ENCODE measurements around the gene ARID5B.
A peak's percentile ranks its signal among the peaks of the same experiment; 100 is the strongest.

Gene ARID5B

DNA sequence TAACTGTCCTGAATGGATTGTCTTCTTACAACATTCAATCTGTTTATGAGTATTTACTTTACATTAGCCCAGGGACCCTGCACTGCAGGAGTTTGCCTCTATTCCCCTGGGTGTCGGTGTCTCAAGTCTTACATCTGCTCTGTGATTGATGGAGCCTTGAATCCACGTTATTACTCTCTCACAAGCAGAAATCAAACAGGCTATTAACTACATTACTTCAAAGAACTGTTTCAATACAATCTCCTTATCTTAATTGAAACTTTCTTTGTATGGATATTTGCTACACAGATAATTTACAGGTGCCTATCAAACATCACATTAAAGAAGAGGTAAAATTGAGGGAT is 3.1 kb upstream of the ARID5B start:
- no peak for DNase-seq (ENCODE audit: insufficient read length, low spot score)
- TF ChIP-seq POU2F2 (IDR thresholded peaks at IDR 0.05; ENCODE audit: low read depth, low read length), result no peak
- no peak for TF ChIP-seq SPI1 (IDR thresholded peaks at IDR 0.05; ENCODE audit: low read depth, low read length)
- peak; percentile 38 for FAIRE-seq

DNA sequence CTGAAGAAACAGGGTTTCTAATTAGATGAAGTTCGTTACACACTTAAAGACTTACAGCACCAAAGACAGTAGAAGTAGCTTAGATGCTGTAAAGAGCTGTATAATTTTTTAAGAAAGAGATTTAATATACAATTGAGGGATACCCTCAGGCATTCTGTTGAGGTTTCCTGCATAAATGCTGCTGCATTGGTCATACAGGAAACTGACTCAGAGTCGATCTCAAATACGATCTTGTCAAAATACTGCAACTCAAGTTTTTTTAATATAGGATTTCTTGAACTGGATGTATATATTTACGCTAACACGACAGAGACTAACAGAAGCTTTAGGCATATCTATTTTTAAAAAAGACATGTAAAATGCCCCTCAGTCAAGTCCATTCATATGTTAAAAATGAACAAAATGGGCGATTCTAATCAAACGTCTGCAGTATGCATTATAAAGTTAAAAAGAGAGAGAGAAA is 2.4 kb upstream of the ARID5B start:
- DNase-seq (ENCODE audit: insufficient read length, low spot score) (no peak), FAIRE-seq (no peak)
- TF ChIP-seq POU2F2 (IDR thresholded peaks at IDR 0.05; ENCODE audit: low read depth, low read length) (no peak), PAX5 (IDR thresholded peaks at IDR 0.05; ENCODE audit: insufficient read depth, low read length, severe bottlenecking) (no peak), POLR2AphosphoS5 (IDR thresholded peaks at IDR 0.05; ENCODE audit: low read depth, low read length) (no peak), SPI1 (IDR thresholded peaks at IDR 0.05; ENCODE audit: low read depth, low read length) (no peak), TAF1 (IDR thresholded peaks at IDR 0.05; ENCODE audit: low read depth, low read length) (no peak), POLR2A (IDR thresholded peaks at IDR 0.05; ENCODE audit: low read depth, low read length) (no peak)

- FAIRE-seq, result no peak
Observed at GRCh38 chr10:61899663-61899996, 1.9 kb upstream of the ARID5B start.

GRCh38 chr10:61899997-61900828 is 1.3 kb upstream of the ARID5B start:
- no peak for DNase-seq (ENCODE audit: insufficient read length, low spot score)
- FAIRE-seq, result peak; percentile 84
- peak; percentile 46; the same call in 1 of the 2 replicates for TF ChIP-seq POLR2AphosphoS5 (IDR thresholded peaks at IDR 0.05; ENCODE audit: low read depth, low read length)
- peak; percentile 83; the same call in 1 of the 2 replicates for TF ChIP-seq POU2F2 (IDR thresholded peaks at IDR 0.05; ENCODE audit: low read depth, low read length)
- TF ChIP-seq POLR2A (IDR thresholded peaks at IDR 0.05; ENCODE audit: low read depth, low read length), result peak; percentile 65; the same call in 1 of the 2 replicates
- TF ChIP-seq PAX5 (IDR thresholded peaks at IDR 0.05; ENCODE audit: insufficient read depth, low read length, severe bottlenecking), result no peak

More at GRCh38 chr10:61899663-61899996, 1.9 kb upstream of the ARID5B start:
- TF ChIP-seq POLR2AphosphoS5 (IDR thresholded peaks at IDR 0.05; ENCODE audit: low read depth, low read length) (no peak), POLR2A (IDR thresholded peaks at IDR 0.05; ENCODE audit: low read depth, low read length) (no peak)
- no peak for DNase-seq (ENCODE audit: insufficient read length, low spot score)

DNA sequence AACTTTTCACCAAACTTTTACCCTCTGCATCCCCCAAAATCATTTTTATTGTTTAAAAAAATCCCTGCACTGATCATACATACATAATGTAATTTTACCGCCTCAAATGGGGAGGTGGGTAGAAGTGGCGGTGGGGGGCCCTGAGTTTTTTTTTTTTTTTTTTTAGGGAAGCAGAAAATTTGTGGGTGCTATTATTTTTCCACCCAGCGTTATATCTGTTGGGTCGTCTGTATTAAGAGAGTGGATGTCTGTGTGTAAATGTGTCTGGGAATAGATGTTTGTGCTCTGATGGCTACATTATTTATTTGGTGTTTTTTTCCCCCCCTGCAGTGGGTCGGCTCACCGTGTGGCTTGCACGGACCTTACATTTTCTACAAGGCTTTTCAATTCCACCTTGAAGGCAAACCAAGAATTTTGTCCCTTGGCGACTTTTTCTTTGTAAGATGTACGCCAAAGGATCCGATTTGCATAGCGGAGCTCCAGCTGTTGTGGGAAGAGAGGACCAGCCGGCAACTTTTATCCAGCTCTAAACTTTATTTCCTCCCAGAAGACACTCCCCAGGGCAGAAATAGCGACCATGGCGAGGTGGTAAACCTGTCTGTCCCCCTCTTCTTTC is 438 bp downstream of the ARID5B start:
- FAIRE-seq (no peak), DNase-seq (ENCODE audit: insufficient read length, low spot score) (no peak)
- TF ChIP-seq POU2F2 (IDR thresholded peaks at IDR 0.05; ENCODE audit: low read depth, low read length), result no peak
- no peak for TF ChIP-seq POLR2AphosphoS5 (IDR thresholded peaks at IDR 0.05; ENCODE audit: low read depth, low read length)
- no peak for TF ChIP-seq POLR2A (IDR thresholded peaks at IDR 0.05; ENCODE audit: low read depth, low read length)
- no peak for TF ChIP-seq PAX5 (IDR thresholded peaks at IDR 0.05; ENCODE audit: insufficient read depth, low read length, severe bottlenecking)
- no peak for TF ChIP-seq SPI1 (IDR thresholded peaks at IDR 0.05; ENCODE audit: low read depth, low read length)
- TF ChIP-seq TAF1 (IDR thresholded peaks at IDR 0.05; ENCODE audit: low read depth, low read length), result no peak

DNA sequence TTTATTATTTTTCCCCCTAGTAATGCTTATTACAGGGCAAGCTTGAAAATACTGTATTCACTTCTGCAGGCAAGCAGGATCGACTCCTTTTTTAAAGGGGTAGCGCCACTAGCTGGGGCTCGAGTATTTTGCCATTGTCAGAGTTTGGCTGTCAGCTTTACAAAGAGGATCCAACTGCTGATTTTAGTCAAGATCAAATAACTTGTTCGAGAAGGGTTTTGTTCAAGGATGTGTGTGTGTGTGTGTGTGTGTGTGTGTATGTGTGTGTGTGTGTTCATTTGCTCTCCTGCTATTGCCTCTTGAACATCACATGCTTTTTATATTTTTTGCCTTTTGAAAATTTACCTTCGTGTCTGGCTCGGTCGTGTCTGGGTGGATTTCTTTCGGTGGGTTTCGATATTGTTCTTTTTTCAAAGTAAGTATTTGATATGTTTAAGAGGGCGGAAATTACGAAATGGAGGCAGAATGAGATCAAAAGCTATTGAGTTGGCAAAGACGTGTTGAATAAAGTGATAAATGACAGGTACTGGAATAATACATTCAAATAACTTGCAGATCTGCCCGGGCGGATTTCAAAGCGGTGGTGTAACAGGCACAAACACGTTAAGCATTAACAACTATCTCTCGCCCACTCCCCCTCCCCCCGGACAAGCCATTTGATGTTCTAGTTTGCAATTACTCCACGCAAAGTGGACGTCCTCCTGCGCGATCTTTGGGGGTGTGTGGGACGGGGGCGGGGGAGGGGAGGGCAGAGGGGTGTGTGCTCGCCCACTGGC is 1.1 kb downstream of the ARID5B start:
- DNase-seq (ENCODE audit: insufficient read length, low spot score) (no peak), FAIRE-seq (peak; percentile 41)
- no peak for TF ChIP-seq POLR2A (IDR thresholded peaks at IDR 0.05; ENCODE audit: low read depth, low read length)
- no peak for TF ChIP-seq PAX5 (IDR thresholded peaks at IDR 0.05; ENCODE audit: insufficient read depth, low read length, severe bottlenecking)
- no peak for TF ChIP-seq POU2F2 (IDR thresholded peaks at IDR 0.05; ENCODE audit: low read depth, low read length)
- no peak for TF ChIP-seq TAF1 (IDR thresholded peaks at IDR 0.05; ENCODE audit: low read depth, low read length)
- no peak for TF ChIP-seq SPI1 (IDR thresholded peaks at IDR 0.05; ENCODE audit: low read depth, low read length)
- TF ChIP-seq POLR2AphosphoS5 (IDR thresholded peaks at IDR 0.05; ENCODE audit: low read depth, low read length), result no peak

GRCh38 chr10:61903221-61903927 is 1.9 kb downstream of the ARID5B start:
- peak; percentile 84 for FAIRE-seq
- no peak for DNase-seq (ENCODE audit: insufficient read length, low spot score)
- TF ChIP-seq POU2F2 (IDR thresholded peaks at IDR 0.05; ENCODE audit: low read depth, low read length) (no peak), SPI1 (IDR thresholded peaks at IDR 0.05; ENCODE audit: low read depth, low read length) (no peak), PAX5 (IDR thresholded peaks at IDR 0.05; ENCODE audit: insufficient read depth, low read length, severe bottlenecking) (peak; percentile 47), POLR2A (IDR thresholded peaks at IDR 0.05; ENCODE audit: low read depth, low read length) (peak; percentile 34; the same call in 1 of the 2 replicates), TAF1 (IDR thresholded peaks at IDR 0.05; ENCODE audit: low read depth, low read length) (no peak), POLR2AphosphoS5 (IDR thresholded peaks at IDR 0.05; ENCODE audit: low read depth, low read length) (peak; percentile 43; the same call in 1 of the 2 replicates)

- DNase-seq (ENCODE audit: insufficient read length, low spot score) (no peak), FAIRE-seq (no peak)
- TF ChIP-seq POLR2A (IDR thresholded peaks at IDR 0.05; ENCODE audit: low read depth, low read length) (no peak), POU2F2 (IDR thresholded peaks at IDR 0.05; ENCODE audit: low read depth, low read length) (no peak), TAF1 (IDR thresholded peaks at IDR 0.05; ENCODE audit: low read depth, low read length) (no peak), POLR2AphosphoS5 (IDR thresholded peaks at IDR 0.05; ENCODE audit: low read depth, low read length) (no peak), PAX5 (IDR thresholded peaks at IDR 0.05; ENCODE audit: insufficient read depth, low read length, severe bottlenecking) (no peak), SPI1 (IDR thresholded peaks at IDR 0.05; ENCODE audit: low read depth, low read length) (no peak)
Observed at GRCh38 chr10:61903928-61904344, 2.4 kb downstream of the ARID5B start.

Measured in GM12891 (cell line).